BJ (cell line): ENCODE results near the gene TBR1. TPM values are rescaled to one million over a fixed set of nuclear protein-coding genes. Genes with fewer than 3 reads are reported as not detected.

Experiments
- CTCF ChIA-PET: fragments of 350-600 bp; formaldehyde crosslinking; extraction: SDS; loops from one replicate; lab custom pipeline; 2021; ENCODE audit warnings: antibody characterized with exemption, inconsistent platforms; lab: Yijun Ruan, JAX
- POLR2A ChIA-PET: fragments of 300-600 bp; sonication (Branson Sonifier 250); formaldehyde crosslinking; extraction: SDS; loops from one replicate; lab custom pipeline; 2021; ENCODE audit warnings: antibody characterized with exemption; lab: Charles Lee
- DNase-seq: peaks from one replicate; pipeline ENCODE4 v3.0.0-alpha.2; 2011; ENCODE audit warnings: low read depth
- H3K27me3 ChIP-seq: 2 replicates; pipeline ENCODE4 v1.6.0; 2011; ENCODE audit warnings: low read length; ENCODE audit not compliant: control insufficient read depth, insufficient read depth
- H3K36me3 ChIP-seq: 2 replicates; pipeline ENCODE4 v1.5.1; 2011; ENCODE audit warnings: low read length; ENCODE audit not compliant: control insufficient read depth, insufficient read depth
- H3K4me3 ChIP-seq: 2 replicates; pipeline ENCODE4 v1.5.1; 2011; ENCODE audit warnings: low read depth, mild to moderate bottlenecking, control low read depth, low read length
- polyA minus RNA-seq: library from RNA; depleted of rRNA, polyadenylated mRNA; stranded (reverse); fragments of >200 nt; gene quantifications from 2 replicates; pipeline ENCODE4 v1.2.3, GENCODE V29; 2011; rRNA and poly(A)+ RNA removed
- polyA plus RNA-seq: library from polyadenylated mRNA; depleted of rRNA; stranded (reverse); fragments of >200 nt; gene quantifications from 2 replicates; pipeline ENCODE4 v1.2.3, GENCODE V29; 2011; rRNA removed
- TF ChIP-seq, protein P1 (sequence below): IDR thresholded peaks from 2 replicates; pipeline ENCODE4 v1.5.1; 2011; ENCODE audit warnings: low read depth, mild to moderate bottlenecking, control low read depth, inconsistent platforms, low read length, moderate library complexity; ENCODE audit not compliant: insufficient read depth

Gene TBR1
- polyA plus RNA-seq, result not detected in 2 replicates
- 0.05 TPM in 1 of 2 replicates, not detected in the other for polyA minus RNA-seq

DNA sequence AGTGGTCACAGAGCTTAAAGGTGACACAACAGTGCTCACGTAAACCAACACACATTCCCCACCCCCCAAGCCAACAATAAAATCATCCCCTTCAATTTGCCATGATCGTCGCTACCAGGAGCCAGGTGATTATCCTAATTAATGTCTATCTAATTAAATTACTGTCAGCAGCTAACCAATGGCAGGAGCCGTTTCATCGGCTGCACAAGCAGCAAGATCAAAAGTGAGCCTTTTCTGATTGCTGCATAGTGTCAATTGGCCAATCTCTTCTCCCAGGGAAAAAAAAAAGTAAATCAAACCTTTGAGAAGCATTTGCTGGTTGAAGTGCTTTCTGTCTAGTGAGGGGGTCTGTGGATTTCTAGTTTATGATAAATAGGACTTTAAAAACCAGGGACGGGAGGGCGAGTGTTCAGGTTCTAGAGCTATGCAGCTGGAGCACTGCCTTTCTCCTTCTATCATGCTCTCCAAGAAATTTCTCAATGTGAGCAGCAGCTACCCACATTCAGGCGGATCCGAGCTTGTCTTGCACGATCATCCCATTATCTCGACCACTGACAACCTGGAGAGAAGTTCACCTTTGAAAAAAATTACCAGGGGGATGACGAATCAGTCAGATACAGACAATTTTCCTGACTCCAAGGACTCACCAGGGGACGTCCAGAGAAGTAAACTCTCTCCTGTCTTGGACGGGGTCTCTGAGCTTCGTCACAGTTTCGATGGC lies at the start of gene TBR1:
Gene TBR1, plus strand, starts transcription at position 311 of the 721 bp plus-strand sequence. Its CDS starts 114 bp downstream, at position 425.
- ChIA-PET CTCF (interaction anchor here (0.6 to 0.9 kb wide), 4 partner anchors 15 to 807 kb away, joined by 3 to 6 read pairs (median 4); no protein-coding TSS in a partner anchor), POLR2A (no interaction called here)
- no peak for DNase-seq
- TF ChIP-seq, protein P1, sequence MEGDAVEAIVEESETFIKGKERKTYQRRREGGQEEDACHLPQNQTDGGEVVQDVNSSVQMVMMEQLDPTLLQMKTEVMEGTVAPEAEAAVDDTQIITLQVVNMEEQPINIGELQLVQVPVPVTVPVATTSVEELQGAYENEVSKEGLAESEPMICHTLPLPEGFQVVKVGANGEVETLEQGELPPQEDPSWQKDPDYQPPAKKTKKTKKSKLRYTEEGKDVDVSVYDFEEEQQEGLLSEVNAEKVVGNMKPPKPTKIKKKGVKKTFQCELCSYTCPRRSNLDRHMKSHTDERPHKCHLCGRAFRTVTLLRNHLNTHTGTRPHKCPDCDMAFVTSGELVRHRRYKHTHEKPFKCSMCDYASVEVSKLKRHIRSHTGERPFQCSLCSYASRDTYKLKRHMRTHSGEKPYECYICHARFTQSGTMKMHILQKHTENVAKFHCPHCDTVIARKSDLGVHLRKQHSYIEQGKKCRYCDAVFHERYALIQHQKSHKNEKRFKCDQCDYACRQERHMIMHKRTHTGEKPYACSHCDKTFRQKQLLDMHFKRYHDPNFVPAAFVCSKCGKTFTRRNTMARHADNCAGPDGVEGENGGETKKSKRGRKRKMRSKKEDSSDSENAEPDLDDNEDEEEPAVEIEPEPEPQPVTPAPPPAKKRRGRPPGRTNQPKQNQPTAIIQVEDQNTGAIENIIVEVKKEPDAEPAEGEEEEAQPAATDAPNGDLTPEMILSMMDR, result no peak
- H3K27me3 ChIP-seq, result peaks cover 44% of the 10 kb centered on the region
- H3K36me3 ChIP-seq, result no peaks in the 10 kb centered on the region
- no peak within 1 kb of the TSS for H3K4me3 ChIP-seq

DNA sequence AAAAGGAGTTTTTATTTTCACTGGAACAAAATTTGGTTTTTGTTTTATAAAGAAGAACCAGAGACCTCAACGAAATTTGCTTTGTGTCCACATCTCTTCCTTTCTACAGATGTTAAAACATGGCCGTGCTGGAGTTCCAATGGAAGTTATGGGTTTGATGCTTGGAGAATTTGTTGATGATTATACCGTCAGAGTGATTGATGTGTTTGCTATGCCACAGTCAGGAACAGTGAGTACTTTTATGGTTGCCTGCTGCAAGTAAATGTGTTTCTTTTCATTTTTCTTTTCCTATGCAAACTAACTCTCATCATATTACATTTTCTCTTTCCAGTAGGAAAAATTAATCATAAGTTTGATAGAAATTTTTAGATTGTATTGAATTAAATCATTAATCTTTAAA lies 48.4 kb upstream of the TBR1 start:
- no peaks in the 10 kb centered on the region for H3K27me3 ChIP-seq
- ChIA-PET POLR2A (no interaction called here), CTCF (no interaction called here)
- TF ChIP-seq, protein P1, result no peak
- DNase-seq, result no peak
- no peak overlapping the region for H3K4me3 ChIP-seq
- H3K36me3 ChIP-seq, result peaks cover 1% of the 10 kb centered on the region; the same call in 1 of the 2 replicates

DNA sequence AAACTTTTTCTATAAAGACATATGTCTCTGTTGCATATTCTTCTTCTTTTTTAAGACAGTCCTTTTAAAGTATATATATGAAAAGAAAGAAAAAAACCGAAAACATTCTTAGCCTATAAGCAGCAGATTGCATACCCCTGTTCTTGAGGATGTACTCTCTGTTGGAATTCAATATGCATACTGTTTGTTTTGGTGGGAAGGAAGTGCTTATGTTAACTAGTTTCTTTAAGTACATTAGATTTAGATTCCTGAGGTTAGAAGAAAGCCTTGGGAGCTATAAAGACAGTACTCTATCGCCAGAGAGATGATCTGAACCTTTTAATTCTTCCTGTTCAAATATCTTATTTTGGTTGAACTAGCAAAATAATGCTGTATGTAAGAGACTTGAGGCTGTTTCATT lies 46.8 kb upstream of the TBR1 start:
- POLR2A ChIA-PET, result no interaction called here
- peaks cover 1% of the 10 kb centered on the region; the same call in 1 of the 2 replicates for H3K36me3 ChIP-seq

DNA sequence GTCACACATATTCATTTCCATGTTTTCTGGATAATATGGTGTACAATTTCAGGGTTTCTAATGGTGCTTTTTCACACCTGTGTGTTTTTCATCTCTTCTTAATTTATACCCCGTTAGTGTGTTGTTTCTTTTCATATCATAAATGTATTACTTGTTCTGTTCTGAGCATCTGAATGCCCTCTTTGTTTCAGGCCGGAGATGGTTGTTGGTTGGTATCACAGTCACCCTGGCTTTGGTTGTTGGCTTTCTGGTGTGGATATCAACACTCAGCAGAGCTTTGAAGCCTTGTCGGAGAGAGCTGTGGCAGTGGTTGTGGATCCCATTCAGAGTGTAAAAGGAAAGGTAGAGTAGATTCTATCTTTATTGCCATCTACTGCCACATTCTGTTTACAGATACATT lies 45.1 kb upstream of the TBR1 start:
- Histone ChIP-seq H3K4me3 (no peak overlapping the region), H3K36me3 (peaks cover 1% of the 10 kb centered on the region; the same call in 1 of the 2 replicates), H3K27me3 (no peaks in the 10 kb centered on the region)
- no peak for DNase-seq
- ChIA-PET CTCF (no interaction called here), POLR2A (no interaction called here)
- TF ChIP-seq, protein P1, result no peak

More for the DNA sequence above, 46.8 kb upstream of the TBR1 start:
- TF ChIP-seq, protein P1, result no peak
- DNase-seq, result no peak
- Histone ChIP-seq H3K4me3 (no peak overlapping the region), H3K27me3 (no peaks in the 10 kb centered on the region)
- CTCF ChIA-PET, result no interaction called here

DNA sequence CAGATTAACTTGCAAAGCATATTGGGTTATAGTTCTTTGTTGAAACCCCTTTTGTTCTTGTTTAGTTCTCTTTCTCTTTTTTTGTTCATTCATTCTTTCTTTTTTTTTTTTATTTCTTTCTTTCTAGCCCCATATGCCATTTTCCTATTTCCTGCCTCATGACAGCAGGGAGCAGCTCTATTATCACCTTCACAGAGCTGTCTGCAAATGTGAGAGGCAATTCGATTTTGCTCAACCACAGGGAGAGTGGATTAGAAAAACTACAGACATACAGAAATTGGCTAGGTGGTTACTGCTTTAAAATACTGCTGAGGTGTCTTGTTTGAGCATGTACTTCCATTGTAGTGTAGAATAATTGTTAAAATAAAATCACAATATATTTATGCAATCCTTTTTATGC lies 44.2 kb upstream of the TBR1 start:
- Histone ChIP-seq H3K36me3 (peaks cover 1% of the 10 kb centered on the region; the same call in 1 of the 2 replicates), H3K4me3 (no peak overlapping the region), H3K27me3 (no peaks in the 10 kb centered on the region)
- POLR2A ChIA-PET, result no interaction called here
- CTCF ChIA-PET, result interaction anchor here (0.7 kb wide), 1 partner anchor 10 kb away, joined by 3 read pairs; no protein-coding TSS in a partner anchor
- TF ChIP-seq, protein P1, result no peak
- no peak for DNase-seq
